ENCODE data around the gene LTBP1.

LTBP1 gene

GRCh38 chr2:33011373-33011772 is 64.6 kb downstream of the LTBP1 start:
- Histone ChIP-seq H3K9ac (ENCODE audit: low read depth, low read length) (no peak overlapping the region), H3K27me3 (ENCODE audit: control insufficient read depth, insufficient read depth, low read length) (no peaks in the 10 kb centered on the region), H3K4me3 (ENCODE audit: low read depth, low read length) (no peak overlapping the region), H3K36me3 (ENCODE audit: control insufficient read depth, insufficient read depth, low read length) (no peaks in the 10 kb centered on the region), H3K27ac (ENCODE audit: low read depth, low read length) (no peak overlapping the region), H3K4me1 (ENCODE audit: control insufficient read depth, insufficient read depth, low read length) (peaks cover 10% of the 10 kb centered on the region), H3K9me3 (ENCODE audit: control insufficient read depth, insufficient read depth, low read length) (no peaks in the 10 kb centered on the region)

- no peak overlapping the region for H3K9ac ChIP-seq (ENCODE audit: low read depth, low read length)
- H3K4me1 ChIP-seq (ENCODE audit: control insufficient read depth, insufficient read depth, low read length), result peaks cover 10% of the 10 kb centered on the region
- H3K27me3 ChIP-seq (ENCODE audit: control insufficient read depth, insufficient read depth, low read length), result no peaks in the 10 kb centered on the region
- no peak overlapping the region for H3K27ac ChIP-seq (ENCODE audit: low read depth, low read length)
- H3K4me3 ChIP-seq (ENCODE audit: low read depth, low read length), result no peak overlapping the region
- no peaks in the 10 kb centered on the region for H3K36me3 ChIP-seq (ENCODE audit: control insufficient read depth, insufficient read depth, low read length)
- H3K9me3 ChIP-seq (ENCODE audit: control insufficient read depth, insufficient read depth, low read length), result no peaks in the 10 kb centered on the region
These were observed 65.2 kb downstream of the LTBP1 start for GRCh38 chr2:33011941-33012340.

GRCh38 chr2:33013684-33014110 is 66.9 kb downstream of the LTBP1 start:
- H3K36me3 ChIP-seq (ENCODE audit: control insufficient read depth, insufficient read depth, low read length), result no peaks in the 10 kb centered on the region
- peak overlapping the region; percentile 54 for H3K27ac ChIP-seq (ENCODE audit: low read depth, low read length)

GRCh38 chr2:33014268-33014667 is 67.5 kb downstream of the LTBP1 start:
- Histone ChIP-seq H3K4me3 (ENCODE audit: low read depth, low read length) (no peak overlapping the region), H3K27ac (ENCODE audit: low read depth, low read length) (peak overlapping the region; percentile 54), H3K9ac (ENCODE audit: low read depth, low read length) (no peak overlapping the region), H3K27me3 (ENCODE audit: control insufficient read depth, insufficient read depth, low read length) (no peaks in the 10 kb centered on the region), H3K9me3 (ENCODE audit: control insufficient read depth, insufficient read depth, low read length) (no peaks in the 10 kb centered on the region), H3K4me1 (ENCODE audit: control insufficient read depth, insufficient read depth, low read length) (peaks cover 10% of the 10 kb centered on the region), H3K36me3 (ENCODE audit: control insufficient read depth, insufficient read depth, low read length) (no peaks in the 10 kb centered on the region)

More at GRCh38 chr2:33013684-33014110, 66.9 kb downstream of the LTBP1 start:
- Histone ChIP-seq H3K9ac (ENCODE audit: low read depth, low read length) (no peak overlapping the region), H3K4me3 (ENCODE audit: low read depth, low read length) (no peak overlapping the region), H3K27me3 (ENCODE audit: control insufficient read depth, insufficient read depth, low read length) (no peaks in the 10 kb centered on the region), H3K9me3 (ENCODE audit: control insufficient read depth, insufficient read depth, low read length) (no peaks in the 10 kb centered on the region), H3K4me1 (ENCODE audit: control insufficient read depth, insufficient read depth, low read length) (peaks cover 10% of the 10 kb centered on the region)

- no peaks in the 10 kb centered on the region for H3K27me3 ChIP-seq (ENCODE audit: control insufficient read depth, insufficient read depth, low read length)
- H3K27ac ChIP-seq (ENCODE audit: low read depth, low read length), result no peak overlapping the region
- H3K36me3 ChIP-seq (ENCODE audit: control insufficient read depth, insufficient read depth, low read length), result no peaks in the 10 kb centered on the region
- no peaks in the 10 kb centered on the region for H3K9me3 ChIP-seq (ENCODE audit: control insufficient read depth, insufficient read depth, low read length)
- no peak overlapping the region for H3K9ac ChIP-seq (ENCODE audit: low read depth, low read length)
- no peak overlapping the region for H3K4me3 ChIP-seq (ENCODE audit: low read depth, low read length)
- peaks cover 10% of the 10 kb centered on the region for H3K4me1 ChIP-seq (ENCODE audit: control insufficient read depth, insufficient read depth, low read length)
These were observed 68.8 kb downstream of the LTBP1 start for GRCh38 chr2:33015421-33016142.

DNA sequence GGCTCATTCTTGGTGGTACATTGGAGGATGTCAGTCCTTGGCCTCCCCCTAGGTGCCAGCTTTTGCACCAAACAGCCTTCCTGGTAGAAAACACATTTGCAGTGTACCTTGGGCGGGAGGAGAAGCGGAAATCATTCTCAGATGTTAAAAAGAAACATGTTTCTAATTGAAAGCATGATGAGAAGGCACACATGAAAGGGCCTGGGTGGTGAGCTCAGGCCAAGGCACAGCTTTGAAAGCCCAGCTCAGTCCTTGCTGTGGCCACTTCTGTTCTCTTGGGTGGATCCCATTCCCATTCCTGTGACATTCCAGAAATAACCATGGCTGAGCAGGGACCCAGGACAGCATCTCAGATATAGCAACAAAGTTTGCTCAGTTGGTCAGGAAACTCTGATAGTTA is 71.5 kb downstream of the LTBP1 start:
- Histone ChIP-seq H3K9ac (ENCODE audit: low read depth, low read length) (no peak overlapping the region), H3K36me3 (ENCODE audit: control insufficient read depth, insufficient read depth, low read length) (no peaks in the 10 kb centered on the region), H3K4me1 (ENCODE audit: control insufficient read depth, insufficient read depth, low read length) (peaks cover 24% of the 10 kb centered on the region), H3K27me3 (ENCODE audit: control insufficient read depth, insufficient read depth, low read length) (no peaks in the 10 kb centered on the region), H3K9me3 (ENCODE audit: control insufficient read depth, insufficient read depth, low read length) (no peaks in the 10 kb centered on the region), H3K27ac (ENCODE audit: low read depth, low read length) (no peak overlapping the region), H3K4me3 (ENCODE audit: low read depth, low read length) (no peak overlapping the region)

GRCh38 chr2:33019796-33020195 is 73.0 kb downstream of the LTBP1 start:
- Histone ChIP-seq H3K27ac (ENCODE audit: low read depth, low read length) (no peak overlapping the region), H3K27me3 (ENCODE audit: control insufficient read depth, insufficient read depth, low read length) (no peaks in the 10 kb centered on the region), H3K4me3 (ENCODE audit: low read depth, low read length) (no peak overlapping the region), H3K9ac (ENCODE audit: low read depth, low read length) (no peak overlapping the region), H3K4me1 (ENCODE audit: control insufficient read depth, insufficient read depth, low read length) (peaks cover 14% of the 10 kb centered on the region), H3K9me3 (ENCODE audit: control insufficient read depth, insufficient read depth, low read length) (no peaks in the 10 kb centered on the region), H3K36me3 (ENCODE audit: control insufficient read depth, insufficient read depth, low read length) (no peaks in the 10 kb centered on the region)

- no peaks in the 10 kb centered on the region for H3K36me3 ChIP-seq (ENCODE audit: control insufficient read depth, insufficient read depth, low read length)
- H3K4me1 ChIP-seq (ENCODE audit: control insufficient read depth, insufficient read depth, low read length), result peaks cover 14% of the 10 kb centered on the region
- H3K9me3 ChIP-seq (ENCODE audit: control insufficient read depth, insufficient read depth, low read length), result no peaks in the 10 kb centered on the region
- H3K4me3 ChIP-seq (ENCODE audit: low read depth, low read length), result no peak overlapping the region
- no peaks in the 10 kb centered on the region for H3K27me3 ChIP-seq (ENCODE audit: control insufficient read depth, insufficient read depth, low read length)
- H3K9ac ChIP-seq (ENCODE audit: low read depth, low read length), result no peak overlapping the region
- no peak overlapping the region for H3K27ac ChIP-seq (ENCODE audit: low read depth, low read length)
These were observed 74.1 kb downstream of the LTBP1 start for GRCh38 chr2:33020883-33021282.

DNA sequence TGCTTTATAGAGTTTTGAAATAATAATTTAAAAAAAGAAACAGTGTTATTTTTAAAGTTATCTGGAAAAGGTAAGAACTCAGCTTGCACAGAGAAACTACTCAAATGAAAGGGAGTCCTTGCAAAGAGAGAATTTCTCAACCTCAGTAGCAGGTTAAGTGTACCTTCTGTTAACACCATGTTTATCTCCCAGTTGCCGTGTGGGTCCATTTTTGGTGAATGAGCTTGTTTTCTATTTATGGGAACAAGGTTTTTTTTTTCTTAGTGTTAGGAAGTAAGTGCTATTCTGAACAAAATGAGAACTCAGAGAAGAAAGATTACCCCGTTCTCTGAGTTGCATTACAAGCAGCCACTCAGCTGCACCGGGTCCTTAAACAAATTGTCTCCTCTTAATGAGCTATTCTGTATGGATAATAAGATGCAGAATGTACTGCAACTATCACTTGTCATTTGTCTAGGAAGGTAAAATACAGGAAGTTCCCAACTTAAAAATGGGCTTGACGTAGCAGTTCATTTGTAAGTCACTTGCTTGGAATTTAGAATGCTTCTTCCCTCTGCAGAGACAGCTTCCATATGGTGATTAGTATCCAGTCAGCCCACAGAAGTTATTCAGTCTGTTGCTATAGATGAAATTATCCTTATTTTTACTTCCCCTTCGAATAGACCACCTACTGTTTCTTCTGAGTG is 74.9 kb downstream of the LTBP1 start:
- H3K4me3 ChIP-seq (ENCODE audit: low read depth, low read length), result no peak overlapping the region
- peaks cover 14% of the 10 kb centered on the region for H3K4me1 ChIP-seq (ENCODE audit: control insufficient read depth, insufficient read depth, low read length)
- no peaks in the 10 kb centered on the region for H3K9me3 ChIP-seq (ENCODE audit: control insufficient read depth, insufficient read depth, low read length)
- H3K27me3 ChIP-seq (ENCODE audit: control insufficient read depth, insufficient read depth, low read length), result no peaks in the 10 kb centered on the region
- no peak overlapping the region for H3K27ac ChIP-seq (ENCODE audit: low read depth, low read length)
- H3K36me3 ChIP-seq (ENCODE audit: control insufficient read depth, insufficient read depth, low read length), result no peaks in the 10 kb centered on the region
- no peak overlapping the region for H3K9ac ChIP-seq (ENCODE audit: low read depth, low read length)

- no peak overlapping the region for H3K27ac ChIP-seq (ENCODE audit: low read depth, low read length)
- H3K27me3 ChIP-seq (ENCODE audit: control insufficient read depth, insufficient read depth, low read length), result no peaks in the 10 kb centered on the region
- no peaks in the 10 kb centered on the region for H3K9me3 ChIP-seq (ENCODE audit: control insufficient read depth, insufficient read depth, low read length)
- no peak overlapping the region for H3K4me3 ChIP-seq (ENCODE audit: low read depth, low read length)
- H3K4me1 ChIP-seq (ENCODE audit: control insufficient read depth, insufficient read depth, low read length), result peaks cover 14% of the 10 kb centered on the region
- H3K9ac ChIP-seq (ENCODE audit: low read depth, low read length), result no peak overlapping the region
- H3K36me3 ChIP-seq (ENCODE audit: control insufficient read depth, insufficient read depth, low read length), result no peaks in the 10 kb centered on the region
These were observed 75.7 kb downstream of the LTBP1 start for GRCh38 chr2:33022395-33022985.

Measured in HUES48 (cell line).